GM19395 (cell line): ENCODE data around the gene CACNA1G.

Source experiments
- ATAC-seq: cut with Tn5 transposase; IDR thresholded peaks from one replicate; pipeline ENCODE4 v1.9.1; 2021; ENCODE audit warnings: mild to moderate bottlenecking, moderate library complexity; ENCODE audit not compliant: unreplicated experiment

CACNA1G gene

DNA sequence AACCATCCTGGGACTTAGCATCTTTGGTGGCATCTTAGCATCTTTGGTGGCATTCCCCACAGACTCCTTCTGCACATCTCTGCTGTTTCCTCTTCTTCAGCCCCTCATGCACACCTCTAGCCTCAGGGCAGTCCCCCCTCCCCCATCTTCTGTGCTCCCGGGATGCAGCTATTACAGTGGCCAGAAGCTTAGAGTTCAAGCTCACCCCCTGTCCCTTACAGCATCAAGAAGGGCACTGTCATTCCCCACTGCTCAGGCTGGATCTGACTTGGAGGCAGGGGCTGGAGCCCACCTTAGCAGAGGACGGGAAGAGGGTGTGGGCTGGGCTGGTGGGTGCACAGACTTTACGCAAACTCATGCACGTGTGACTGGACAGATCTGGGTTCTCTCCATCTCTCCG, 27.3 kb upstream of the CACNA1G start:
- ATAC-seq, result no peak

DNA sequence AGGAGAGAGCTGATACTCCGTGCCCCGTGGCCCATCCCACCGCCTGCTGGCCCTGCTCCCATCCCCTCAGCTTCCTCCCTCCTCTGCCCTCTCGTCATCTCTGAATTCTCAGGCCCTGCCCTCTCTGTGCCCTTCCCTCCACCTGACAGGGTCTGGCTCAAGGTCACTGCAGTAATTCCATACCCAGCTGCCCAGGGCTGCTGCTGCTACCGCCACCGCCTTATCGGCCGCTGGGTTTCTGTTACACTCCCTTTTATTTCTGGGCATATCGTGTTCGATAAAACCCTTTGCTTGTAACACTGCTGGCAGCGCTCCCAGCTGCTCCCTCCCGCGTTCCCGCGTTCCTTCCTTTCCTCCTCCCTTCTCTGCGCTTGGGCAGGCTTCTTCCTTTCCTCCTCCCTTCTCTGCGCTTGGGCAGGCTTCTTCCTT, 26.8 kb upstream of the CACNA1G start:
- no peak for ATAC-seq

DNA sequence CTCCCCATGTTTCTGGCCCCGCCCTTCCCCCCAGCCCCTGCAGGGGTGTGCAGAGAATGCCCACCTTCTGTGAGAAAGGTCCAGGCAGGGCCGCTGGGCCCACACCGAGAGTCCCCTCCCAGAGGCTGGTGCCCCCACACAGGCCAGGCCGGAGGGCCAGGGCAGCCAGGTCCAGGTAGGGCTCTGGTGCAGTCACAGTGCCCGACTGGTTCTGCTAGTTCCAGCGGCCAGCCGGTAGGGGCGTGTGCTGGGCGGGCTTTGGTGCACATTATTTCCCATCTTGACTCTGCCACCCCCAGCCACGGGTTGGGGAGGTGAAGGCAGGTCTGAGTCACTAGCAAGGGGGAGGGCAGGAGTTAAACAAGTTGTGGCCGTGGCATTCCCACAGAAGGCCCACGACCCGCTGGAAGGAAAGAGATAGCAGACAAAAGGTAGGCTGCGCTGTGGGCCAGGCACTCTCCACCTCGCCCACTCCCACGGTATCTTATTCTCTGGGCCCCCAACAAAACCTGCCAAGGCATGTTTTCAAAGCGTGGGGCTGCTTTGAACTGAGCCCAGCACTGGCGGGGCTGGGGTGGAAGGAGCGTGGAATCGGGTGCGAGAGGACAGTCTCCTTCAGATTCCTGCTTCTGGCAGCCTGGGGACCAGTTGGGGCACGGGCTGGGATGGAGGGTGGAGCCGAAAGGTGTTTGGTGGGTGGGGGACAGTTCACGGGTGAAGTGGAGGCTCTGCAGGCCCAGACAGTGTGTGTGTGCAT, 26.1 kb upstream of the CACNA1G start:
- no peak for ATAC-seq

DNA sequence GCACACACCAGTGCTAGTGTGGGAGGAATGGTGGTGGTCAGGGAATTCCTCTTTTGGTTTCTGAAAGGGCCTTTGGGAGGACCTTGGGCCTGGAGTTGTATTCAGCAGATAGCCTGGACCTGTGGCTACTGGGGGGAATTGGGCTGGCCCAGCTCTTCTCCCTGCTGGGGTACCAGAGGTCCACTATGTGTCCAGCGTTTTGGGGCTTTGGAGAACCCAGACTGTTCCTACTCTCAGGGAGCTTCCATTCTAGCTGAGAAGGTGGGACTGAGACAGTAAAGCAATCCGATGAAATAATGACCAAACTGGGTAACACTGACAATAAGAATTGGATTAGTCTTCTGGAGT, 25.6 kb upstream of the CACNA1G start:
- no peak for ATAC-seq

DNA sequence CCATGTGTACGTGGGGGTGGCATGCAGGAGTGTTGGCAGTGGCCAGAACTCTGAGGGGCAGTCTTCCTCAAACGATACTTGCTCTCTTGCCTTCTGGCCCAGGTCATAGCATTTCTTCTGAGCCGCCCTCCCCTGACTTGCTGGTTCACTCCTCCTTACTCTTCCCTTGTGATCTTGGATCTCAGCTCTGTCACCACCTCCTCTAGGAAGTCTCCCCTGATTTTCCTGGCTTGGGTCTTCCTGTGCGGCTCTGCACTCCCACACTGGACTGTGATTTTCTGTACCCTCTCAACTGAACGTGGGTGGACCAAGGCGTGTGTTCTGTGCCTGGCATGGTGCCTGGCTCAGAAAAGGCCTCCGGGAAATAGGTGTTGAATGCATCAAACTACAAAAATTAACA, 25.1 kb upstream of the CACNA1G start:
- no peak for ATAC-seq

DNA sequence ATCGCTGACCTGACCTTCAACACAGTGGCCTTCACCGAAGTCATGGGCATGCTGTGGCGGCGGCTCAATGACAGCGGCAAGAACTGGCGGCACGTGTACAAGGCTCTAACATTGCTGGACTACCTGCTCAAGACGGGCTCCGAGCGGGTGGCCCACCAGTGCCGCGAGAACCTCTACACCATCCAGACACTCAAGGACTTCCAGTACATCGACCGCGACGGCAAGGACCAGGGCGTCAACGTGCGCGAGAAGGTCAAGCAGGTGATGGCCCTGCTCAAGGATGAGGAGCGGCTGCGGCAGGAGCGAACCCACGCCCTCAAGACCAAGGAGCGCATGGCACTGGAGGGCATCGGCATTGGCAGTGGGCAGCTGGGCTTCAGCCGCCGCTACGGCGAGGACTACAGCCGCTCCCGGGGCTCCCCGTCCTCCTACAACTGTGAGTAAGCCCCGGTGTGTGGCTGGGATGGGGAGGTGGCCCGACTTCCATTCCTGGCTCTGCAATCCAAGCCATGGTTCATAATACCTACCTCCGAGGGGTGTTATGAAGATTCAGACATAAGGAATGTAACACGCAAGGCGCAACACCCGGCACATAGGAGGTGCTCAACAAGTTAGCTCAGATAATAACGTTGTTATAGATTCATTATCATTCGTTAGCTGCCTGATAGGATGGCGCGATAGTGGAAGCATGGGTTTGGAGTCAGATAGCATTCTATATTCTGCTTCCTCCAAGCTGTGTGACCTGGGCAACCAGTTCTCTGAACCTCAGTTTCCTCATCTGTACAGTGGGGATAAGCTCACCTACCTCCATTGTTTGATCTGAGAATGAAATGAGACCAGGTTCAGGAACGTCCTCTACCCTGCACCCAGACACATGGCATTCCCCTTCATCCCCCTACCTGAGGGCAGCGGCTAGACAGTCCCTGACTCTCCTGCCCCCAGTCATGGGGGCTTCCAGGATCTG, 23.6 kb upstream of the CACNA1G start:
- no peak for ATAC-seq

DNA sequence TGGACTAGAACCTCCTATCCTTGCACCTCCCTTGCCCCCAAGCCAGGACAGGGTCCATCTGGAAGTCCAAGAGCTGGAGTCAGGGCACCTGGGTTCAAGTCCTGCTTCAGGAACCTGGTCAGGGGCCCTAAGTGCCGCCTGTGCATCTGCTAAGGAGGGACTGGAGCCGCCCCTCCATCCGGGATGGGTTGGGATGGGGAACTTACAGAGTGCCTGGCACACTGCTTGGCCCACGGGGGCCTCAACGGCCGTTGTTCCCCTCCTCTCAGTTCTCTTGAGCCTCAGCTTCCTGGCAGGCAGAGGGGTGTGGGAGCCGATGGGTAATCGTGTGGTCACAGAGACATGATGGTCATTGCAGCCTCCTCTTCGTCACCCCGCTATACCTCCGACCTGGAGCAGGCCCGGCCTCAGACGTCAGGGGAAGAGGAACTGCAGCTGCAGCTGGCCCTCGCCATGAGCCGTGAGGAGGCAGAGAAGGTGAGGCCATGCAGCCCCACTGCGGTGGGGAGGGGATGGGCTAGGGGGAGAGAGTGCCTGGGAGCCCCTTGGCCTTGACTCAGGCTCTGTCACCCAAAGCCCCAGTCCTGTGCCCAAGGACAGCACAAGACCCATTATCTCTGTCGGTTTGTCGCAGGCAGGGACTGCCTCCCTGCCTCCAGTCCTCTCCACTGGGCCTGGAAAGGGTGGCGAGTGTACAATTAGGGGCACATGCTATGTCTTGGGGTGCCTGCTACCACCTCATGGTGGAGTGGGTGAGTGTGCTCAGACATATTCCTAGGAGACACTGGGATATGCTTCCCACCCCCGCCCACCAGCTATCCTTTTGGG, 22.6 kb upstream of the CACNA1G start:
- ATAC-seq, result no peak

DNA sequence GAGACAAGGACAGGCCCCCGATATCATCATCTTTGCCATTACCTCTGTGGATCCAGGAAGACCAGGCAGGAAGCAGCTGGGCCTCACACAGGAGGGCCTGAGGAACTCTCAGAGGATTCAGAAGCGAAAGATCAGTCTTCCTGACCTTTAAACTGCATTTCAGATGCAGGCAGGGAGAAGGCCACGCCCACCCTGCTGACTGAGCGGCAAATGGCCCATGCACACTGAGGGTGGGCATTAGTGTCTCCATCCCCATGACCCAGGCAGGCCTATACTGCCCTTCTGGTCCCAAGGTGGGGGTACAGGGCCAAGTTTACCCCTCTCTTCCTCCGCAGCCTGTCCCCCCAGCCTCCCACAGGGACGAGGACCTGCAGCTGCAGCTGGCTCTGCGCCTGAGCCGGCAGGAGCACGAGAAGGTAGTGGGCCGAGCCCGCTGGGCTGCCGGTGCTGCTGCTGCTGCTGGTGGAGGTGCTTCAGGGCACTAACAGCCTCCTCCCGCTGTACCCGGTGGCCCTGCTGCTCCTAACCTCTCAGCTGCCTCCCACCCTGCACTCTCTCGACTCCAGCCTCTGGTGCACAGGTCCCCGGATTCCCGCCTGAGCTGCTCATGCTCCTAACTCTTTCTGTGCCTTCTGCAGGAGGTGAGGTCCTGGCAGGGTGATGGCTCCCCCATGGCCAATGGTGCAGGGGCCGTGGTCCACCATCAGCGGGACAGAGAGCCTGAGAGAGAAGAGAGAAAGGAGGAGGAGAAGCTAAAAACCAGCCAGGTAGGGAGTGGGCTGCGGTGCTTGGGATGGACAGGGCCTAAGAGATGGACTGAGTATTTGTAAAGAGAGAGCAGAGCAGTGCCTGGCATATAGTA, 21.7 kb upstream of the CACNA1G start:
- no peak for ATAC-seq

DNA sequence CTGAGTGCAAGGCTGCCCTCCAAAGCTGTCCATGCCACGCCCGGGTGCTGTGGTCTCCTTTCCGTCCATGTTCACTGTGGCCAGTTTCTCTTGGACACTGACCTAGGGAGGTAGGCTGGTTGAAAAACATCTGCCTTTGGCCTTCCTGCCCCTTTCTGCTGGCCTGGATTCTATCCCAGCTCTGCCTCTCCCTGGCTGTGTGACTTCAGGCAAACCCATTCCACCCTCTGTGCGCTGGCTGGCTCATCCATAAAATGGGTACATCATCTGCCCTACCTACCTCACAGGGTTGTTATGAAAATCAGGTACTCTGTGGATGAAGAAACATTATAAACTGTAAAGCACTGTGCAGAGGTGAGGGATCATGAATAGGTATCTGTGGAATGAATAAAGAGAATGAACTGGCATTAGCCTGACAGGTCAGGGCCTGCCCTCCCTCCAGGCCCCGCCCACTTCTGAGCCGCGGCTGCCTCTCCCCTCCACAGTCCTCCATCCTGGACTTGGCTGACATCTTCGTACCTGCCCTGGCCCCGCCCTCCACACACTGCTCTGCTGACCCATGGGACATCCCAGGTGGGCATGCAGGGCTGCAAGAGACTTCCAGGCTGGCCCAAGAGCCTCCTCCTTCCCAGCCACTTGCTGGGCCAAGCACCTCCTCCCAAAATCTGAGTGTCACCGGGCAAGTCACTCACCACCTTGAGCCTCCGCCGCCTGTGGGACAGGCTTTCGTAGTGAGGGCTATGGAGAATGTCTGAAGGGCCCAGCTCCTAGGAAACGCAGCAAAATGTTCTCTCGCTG, 20.6 kb upstream of the CACNA1G start:
- ATAC-seq, result no peak

DNA sequence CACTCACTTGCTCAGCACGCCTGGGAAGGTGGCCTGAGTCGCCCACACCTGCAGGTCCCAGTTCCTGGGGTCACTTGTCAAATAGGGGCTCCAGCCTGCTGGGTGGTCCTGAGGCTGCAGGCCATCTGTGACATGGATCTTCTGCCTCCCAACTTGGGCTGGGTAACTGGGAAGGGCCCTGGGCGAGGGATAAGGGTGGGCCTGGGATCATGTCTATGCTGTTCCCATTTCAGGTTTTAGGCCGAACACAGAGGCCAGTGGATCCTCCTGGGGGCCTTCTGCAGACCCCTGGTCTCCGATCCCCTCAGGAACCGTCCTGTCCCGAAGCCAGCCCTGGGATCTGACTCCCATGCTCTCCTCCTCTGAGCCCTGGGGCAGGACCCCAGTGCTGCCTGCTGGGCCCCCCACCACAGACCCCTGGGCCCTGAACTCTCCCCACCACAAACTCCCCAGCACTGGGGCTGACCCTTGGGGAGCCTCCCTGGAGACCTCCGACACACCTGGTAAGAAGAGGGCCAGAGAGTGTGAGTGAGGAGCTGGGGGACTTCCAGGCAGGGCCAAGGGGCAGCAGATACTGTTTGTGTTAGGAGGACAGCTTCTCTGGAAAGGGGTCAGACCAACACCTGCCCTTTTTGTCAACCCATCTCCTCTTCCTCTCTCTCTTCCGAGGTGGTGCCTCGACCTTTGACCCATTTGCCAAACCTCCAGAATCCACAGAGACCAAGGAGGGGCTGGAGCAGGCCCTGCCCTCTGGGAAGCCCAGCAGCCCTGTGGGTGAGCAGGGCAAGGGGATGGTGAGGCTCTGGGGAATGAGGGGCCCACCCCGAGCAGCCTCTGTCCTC, 19.7 kb upstream of the CACNA1G start:
- ATAC-seq, result no peak

DNA sequence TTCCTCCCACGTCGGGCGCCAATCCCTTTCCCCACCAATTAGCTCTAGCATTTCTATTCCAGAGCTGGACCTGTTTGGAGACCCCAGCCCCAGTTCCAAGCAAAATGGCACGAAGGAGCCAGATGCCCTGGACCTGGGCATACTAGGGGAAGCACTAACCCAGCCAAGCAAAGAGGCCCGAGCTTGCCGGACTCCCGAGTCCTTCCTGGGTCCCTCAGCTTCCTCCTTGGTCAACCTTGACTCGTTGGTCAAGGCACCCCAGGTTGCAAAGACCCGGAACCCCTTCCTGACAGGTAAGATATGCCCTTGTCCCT, 19.2 kb upstream of the CACNA1G start:
- ATAC-seq, result no peak

DNA sequence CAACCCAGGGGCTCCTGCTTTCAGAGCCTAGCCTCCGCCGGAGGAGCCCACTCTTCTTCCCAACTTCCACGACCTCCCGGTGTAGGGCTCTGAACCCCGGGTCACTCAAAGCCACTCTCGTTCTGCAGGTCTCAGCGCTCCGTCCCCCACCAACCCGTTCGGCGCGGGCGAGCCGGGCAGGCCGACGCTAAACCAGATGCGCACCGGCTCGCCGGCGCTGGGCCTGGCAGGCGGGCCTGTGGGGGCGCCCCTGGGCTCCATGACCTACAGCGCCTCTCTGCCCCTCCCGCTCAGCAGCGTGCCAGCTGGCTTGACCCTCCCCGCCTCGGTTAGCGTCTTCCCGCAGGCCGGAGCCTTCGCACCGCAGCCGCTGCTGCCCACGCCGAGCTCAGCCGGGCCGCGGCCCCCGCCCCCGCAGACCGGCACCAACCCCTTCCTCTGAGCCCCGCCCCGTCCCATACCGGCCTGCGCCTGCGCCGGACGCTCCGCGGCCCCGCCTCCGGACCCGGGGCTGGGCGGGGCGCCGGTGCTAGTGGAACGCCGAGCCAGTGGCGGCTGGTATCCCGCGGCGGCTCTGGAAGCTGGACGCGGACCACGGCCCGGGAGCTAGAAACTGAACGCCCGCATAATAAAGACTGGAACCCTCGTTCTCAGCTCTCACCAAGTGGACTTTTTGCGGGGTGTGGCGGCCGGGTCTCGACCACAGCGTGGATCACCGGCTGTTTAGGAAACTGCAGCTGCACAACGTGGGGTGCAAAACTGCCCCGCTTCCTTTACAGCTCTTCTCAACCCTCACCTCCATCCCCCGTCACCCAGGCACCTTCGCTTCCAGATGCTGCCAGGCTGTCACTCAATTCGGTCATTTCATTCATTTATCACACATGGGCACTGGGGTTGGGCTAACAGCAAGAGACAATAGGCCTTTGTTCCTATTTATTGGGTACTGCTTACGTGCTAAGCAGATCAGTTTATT, 18.5 kb upstream of the CACNA1G start:
- ATAC-seq, result peak; percentile 76

DNA sequence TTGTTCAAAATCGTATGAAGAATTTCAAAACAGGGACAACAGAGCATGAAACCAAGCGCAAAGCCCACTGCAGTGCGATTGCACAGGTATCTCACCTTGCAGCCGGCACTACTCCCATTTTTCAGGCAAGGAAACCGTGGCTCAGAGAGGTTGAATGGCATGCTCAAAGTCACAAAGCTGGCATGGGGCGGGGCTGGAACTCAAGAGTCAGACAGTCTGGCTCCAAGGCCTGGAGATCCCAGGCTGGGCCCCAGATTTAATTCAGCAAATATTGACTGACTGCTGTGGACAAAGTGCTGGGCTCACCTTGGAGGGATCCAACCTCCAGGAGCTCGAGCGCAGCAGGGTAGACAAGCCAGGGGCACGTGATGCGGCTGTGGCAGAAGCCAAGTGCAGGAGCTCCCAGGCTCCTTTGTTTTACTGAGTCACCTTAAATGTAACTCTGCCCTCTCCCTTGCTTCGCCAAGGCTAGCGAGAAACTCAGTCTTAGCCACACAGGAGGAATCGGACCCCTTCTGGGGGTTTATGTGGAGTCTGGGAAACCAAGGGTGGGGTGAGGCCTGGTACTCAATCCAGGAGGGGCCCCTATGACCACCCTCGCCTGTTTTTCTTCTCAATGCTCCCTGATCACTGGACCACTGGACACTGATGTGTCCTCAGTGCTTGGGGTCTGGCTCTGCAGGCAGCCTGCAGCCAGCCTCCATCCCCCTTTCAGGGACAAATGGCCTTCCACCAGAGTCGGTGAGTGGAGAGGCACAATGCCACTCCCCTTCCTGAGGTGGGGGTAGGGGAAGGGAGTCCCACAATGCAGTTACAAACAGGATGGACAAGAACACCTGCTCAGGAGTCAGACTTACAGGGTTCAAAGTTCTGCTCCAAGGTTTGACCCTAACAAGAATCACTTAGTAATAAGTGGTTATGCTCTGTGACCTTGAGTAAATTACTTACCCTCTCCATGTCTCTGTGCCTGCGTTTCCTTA, 17.4 kb upstream of the CACNA1G start:
- ATAC-seq, result no peak

DNA sequence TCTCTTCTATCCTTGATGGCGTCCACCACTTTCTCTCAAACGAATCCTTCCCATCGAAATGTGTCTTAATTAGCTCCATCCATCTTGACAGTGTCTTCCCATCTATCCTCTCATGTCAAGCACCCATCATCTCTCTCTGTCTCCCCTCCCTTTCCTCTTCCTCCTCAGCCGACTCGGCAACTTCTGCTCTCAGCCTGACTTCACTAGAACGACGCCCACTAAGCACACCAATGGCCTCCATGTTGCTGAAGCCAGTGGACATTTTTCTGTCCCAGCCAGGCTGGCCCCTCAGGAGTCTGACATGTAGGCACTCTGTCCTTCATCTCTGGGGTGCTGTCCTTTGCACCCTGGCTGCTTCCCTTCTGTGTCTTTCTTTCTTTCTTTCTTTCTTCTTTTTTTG, 16.0 kb upstream of the CACNA1G start:
- ATAC-seq, result no peak

DNA sequence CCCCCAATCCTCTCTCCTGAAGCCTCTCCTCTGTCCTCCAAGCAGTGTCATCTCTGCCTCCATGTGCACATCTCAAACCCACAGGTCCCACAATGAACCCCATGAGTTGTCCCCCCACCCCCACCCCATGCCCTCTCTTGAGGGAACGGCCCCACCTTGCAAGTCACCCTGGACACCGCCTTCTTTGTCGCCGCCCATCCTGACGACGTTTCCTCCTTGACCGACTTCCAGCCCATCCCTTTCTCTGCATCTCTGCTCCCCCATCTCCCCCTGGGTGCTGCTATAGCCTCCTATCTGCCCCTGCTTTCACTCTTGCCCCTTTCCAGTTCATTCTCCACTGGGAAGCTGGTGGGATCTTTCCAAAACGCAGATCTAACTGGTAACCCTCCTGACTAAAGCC, 15.2 kb upstream of the CACNA1G start:
- ATAC-seq, result no peak

DNA sequence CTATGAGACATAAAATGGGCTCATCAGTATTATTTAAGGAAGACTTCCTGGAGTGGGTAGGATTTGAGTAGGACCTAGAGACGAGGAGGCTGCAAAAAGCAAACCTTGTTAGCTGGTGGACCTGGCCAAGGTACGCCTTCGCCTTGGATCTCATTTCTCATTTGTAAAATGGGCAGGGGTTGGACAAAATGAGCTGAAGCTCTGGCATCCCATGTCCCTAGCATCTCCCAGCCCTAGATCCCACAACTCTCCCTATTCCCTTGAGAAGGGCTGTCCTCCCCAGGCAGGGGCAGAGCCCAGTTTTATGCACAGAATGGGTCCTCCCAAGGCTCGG, 13.8 kb upstream of the CACNA1G start:
- no peak for ATAC-seq
